Astrocyte of the cerebellum (primary cell): ENCODE results near the gene ANKRD29.
A peak's percentile ranks its signal among the peaks of the same experiment; 100 is the strongest.

Experiments used
- DNase-seq: peaks from one replicate; pipeline ENCODE4 v3.0.0-alpha.2; 2011; ENCODE audit warnings: low read depth
- H3K4me3 ChIP-seq: 2 replicates; pipeline ENCODE4 v1.5.1; 2011; ENCODE audit warnings: mild to moderate bottlenecking, low read depth, low read length, moderate library complexity
- in situ Hi-C: cut with HindIII; loops from 2 replicates; pipeline ENCODE4 v1.10.0; 2017; ENCODE audit warnings: low sequenced_read_pairs
- TF ChIP-seq, protein P1 (sequence below): IDR thresholded peaks from 2 replicates; pipeline ENCODE4 v1.5.1; 2012; ENCODE audit warnings: low read length, low read depth, moderate library complexity, mild to moderate bottlenecking; ENCODE audit errors: missing control alignments

ANKRD29 gene

DNA sequence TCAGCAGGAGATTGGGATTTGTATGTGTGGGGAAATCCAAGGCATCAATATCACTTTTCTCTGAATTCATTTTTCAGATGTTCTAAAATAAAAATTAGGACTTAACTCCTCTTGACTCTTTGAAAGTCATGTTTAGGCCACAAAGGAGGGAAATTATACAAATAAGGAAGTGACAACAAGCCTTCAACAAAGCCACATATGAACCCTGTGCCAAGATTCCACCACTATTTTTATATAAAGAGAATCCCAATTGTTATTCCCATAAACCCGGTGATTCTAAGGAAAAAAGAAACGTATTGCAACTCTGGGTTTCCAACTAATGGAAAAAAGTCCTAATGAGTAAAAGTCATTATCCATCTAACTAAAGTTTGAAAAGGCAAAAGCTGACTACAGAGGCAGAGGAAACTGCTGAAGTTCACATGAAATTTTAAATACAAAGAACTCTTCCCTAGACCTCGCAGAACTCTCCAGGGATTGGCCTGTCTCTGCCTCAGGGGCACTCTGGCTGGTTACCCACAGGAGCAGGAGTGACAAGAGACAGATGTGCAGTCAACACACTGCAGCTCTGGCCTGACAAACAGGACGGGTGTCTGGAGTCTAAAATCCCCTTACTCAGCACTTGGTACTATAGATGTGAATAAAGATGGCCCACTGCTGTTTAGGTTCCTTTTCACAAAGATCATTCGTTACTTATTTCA, 88.0 kb downstream of the ANKRD29 start:
- DNase-seq, result no peak
- no peak overlapping the region for H3K4me3 ChIP-seq
- TF ChIP-seq, protein P1, sequence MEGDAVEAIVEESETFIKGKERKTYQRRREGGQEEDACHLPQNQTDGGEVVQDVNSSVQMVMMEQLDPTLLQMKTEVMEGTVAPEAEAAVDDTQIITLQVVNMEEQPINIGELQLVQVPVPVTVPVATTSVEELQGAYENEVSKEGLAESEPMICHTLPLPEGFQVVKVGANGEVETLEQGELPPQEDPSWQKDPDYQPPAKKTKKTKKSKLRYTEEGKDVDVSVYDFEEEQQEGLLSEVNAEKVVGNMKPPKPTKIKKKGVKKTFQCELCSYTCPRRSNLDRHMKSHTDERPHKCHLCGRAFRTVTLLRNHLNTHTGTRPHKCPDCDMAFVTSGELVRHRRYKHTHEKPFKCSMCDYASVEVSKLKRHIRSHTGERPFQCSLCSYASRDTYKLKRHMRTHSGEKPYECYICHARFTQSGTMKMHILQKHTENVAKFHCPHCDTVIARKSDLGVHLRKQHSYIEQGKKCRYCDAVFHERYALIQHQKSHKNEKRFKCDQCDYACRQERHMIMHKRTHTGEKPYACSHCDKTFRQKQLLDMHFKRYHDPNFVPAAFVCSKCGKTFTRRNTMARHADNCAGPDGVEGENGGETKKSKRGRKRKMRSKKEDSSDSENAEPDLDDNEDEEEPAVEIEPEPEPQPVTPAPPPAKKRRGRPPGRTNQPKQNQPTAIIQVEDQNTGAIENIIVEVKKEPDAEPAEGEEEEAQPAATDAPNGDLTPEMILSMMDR, result no peak
- in situ Hi-C loops, result no loop called here

DNA sequence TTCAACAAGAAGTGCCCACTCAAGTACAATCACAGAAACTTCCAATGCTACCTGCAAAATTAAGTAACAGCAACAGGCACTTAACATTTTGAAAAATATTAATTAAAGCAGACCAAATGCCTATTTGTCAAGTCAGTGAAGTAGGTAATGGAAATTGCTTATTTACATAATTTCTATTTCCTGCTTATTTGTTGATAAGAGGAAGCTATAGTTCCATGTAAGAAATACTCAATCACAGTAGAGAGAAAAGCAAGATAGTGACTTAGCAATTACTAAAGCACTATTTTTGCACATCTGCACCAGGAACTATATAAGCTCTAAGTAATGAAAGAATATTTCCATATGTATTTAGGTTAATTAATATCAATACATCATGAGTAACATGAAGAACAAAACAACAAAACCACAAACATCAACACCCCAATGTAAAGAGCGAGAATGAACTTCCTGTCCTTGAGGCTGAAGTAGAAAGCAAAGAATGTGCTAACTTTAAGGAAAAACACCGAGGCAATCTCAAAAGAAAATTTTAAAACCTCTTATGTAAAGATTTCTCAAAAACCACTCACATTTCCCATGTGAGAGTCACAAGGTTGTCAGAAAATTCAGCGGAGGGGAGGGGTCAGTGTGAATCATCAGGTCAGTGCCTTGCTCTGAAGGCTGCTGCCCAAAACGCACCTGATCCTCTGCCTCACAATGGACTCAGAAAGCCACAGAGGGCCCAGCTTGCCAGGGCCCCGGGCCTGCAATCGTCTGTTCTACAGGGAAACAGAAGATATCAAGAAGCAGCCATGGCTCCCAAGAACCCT, 88.9 kb downstream of the ANKRD29 start:
- DNase-seq, result peak; percentile 55
- TF ChIP-seq, protein P1, result no peak
- H3K4me3 ChIP-seq, result no peak overlapping the region
- in situ Hi-C loops, result no loop called here

DNA sequence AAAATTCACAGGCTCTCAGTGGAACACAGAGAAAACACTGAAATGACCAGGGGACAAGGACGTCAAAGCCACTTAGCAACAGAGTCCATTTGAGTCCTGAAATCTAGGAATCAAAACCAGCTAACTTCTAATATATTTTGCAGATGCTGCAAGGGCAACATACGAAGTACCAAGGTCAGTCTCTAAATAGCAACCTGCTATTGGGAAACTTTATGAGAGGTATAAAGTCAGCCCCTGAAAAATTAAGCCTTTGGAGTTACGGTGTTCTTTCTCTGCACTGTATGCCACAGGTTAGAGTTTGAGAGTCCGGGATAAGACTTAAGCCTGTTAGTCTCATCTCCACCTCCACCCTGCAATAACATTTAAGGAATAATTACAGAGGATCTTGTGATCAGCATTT, 89.7 kb downstream of the ANKRD29 start:
- no peak overlapping the region for H3K4me3 ChIP-seq
- DNase-seq, result no peak
- TF ChIP-seq, protein P1, result no peak
- in situ Hi-C loops, result no loop called here

DNA sequence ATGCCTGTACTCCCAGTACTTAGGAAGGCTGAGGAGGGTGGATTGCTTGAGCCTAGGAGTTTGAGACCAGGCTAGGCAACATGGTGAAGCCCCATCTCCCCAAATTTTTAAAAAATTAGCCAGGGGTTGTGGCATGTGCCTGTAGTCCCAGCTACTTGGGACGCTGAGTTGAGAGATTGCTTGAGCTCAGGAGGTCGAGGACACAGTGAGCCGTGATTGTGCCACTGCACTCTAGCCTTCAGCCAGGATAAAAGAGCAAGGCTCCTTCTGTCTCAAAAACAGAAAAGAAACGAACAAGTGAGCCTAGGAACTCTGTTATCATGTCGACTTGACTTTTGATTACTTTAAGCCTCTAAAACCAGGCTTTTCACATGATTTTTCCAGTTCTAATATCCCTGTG, 90.1 kb downstream of the ANKRD29 start:
- no peak overlapping the region for H3K4me3 ChIP-seq
- TF ChIP-seq, protein P1, result no peak
- DNase-seq, result no peak
- in situ Hi-C loops, result no loop called here

DNA sequence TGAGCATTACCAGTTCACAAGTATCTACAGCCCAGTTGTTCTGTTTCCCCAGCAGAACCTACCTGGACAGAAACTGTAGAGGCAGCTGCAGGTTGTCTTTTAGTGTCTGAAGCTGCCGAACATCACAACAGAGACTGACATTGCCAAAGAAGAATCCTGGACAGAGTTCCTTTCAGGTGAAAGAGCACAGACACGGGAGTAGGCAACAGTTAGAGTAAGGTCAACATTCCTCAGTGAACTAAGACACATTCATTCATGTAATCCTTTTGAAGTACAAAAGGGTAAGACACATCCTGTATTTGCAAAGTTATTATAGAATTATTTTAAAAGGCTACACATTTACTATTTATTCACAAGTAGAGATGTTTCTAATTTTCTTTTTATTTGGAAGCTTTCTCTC, 90.7 kb downstream of the ANKRD29 start:
- in situ Hi-C loops, result no loop called here
- H3K4me3 ChIP-seq, result no peak overlapping the region

DNA sequence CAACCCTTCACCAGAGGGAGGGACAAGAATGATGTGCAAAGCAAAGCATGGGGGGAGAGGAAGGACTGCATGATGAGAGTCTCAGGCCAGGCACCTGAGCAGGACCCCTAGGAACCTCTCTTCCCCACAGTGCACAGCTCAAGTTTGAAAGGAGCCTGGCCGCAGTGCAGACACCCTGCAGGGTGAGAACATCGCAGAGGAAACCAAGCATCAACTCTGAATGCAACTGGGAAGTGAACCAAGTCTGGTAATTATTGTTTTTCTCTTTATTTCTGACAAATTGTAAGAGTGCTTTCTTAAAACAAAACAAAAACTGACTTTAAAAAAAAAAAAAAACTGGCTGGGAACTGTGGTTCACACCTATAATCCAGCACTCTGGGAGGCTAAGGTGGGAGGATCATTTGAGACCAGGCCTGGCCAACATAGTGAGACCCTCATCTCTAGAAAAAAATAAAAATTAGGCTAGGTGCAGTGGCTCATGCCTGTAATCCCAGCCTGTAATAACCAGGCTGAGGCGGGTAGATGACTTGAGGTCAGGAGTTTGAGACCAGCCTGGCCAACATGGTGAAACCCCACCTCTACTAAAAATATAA, 91.7 kb downstream of the ANKRD29 start:
- DNase-seq, result no peak
- TF ChIP-seq, protein P1, result no peak
- no peak overlapping the region for H3K4me3 ChIP-seq
- in situ Hi-C loops, result no loop called here

More for the DNA sequence above, 90.7 kb downstream of the ANKRD29 start:
- TF ChIP-seq, protein P1, result no peak
- no peak for DNase-seq
